ENCODE results near the gene EGLN1.

EGLN1 gene

GRCh38 chr1:231416901-231417300 lies 5.2 kb downstream of the EGLN1 start:
- ChIA-PET POLR2A (interaction anchor here (0.7 kb wide), 1 partner anchor 8 kb away, joined by 3 read pairs; no protein-coding TSS in a partner anchor), CTCF (no interaction called here)
- no peak for DNase-seq (ENCODE audit: extremely low spot score)
- no peak for TF ChIP-seq CTCF (IDR thresholded peaks at IDR 0.05; ENCODE audit: control extremely low read depth, extremely low read depth, low read depth, missing control alignments)

GRCh38 chr1:231415018-231415583 lies 7.0 kb downstream of the EGLN1 start:
- POLR2A ChIA-PET, result no interaction called here
- no peak for TF ChIP-seq CTCF (IDR thresholded peaks at IDR 0.05; ENCODE audit: control extremely low read depth, extremely low read depth, low read depth, missing control alignments)
- CTCF ChIA-PET, result interaction anchor here (0.9 kb wide), 1 partner anchor 58 kb away, joined by 4 read pairs; no protein-coding TSS in a partner anchor
- DNase-seq (ENCODE audit: extremely low spot score), result no peak

DNA sequence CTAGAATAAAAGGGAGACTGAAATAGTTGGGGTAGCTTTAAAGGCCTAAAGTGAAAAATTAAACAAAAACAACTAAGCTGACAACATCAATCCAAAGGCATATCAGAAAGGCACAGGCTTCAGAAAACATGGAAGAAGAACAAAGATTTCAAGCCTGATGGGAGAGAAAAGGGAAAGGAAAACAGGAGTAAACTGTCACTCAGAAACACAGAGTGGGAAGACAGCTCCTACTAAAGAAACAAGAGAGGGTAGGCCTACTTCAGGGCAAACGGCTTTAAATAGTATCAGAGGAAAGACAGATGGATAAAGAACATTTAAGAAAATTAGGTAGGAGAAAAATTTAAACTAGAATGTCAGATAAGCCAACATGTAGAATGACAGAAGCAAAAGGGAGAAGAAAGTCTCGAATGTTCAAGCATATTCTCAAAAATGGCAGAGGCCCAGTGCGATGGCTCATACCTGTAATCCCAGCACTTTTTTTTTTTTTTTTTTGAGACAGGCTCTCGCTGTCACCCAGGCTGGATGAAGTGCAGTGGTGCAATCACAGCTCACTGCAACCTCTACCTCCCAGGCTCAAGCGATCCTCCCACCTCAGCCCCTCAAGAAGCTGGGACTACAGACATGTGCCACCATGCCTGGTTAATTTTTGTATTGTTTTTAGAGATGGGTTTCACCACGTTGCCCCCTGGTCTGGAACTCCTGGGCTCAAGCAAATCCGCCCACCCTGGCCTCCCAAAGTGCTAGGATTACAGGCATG lies 7.6 kb downstream of the EGLN1 start:
- no peak for DNase-seq (ENCODE audit: extremely low spot score)
- ChIA-PET POLR2A (no interaction called here), CTCF (interaction anchor here (1.7 kb wide), 1 partner anchor 18 kb away, joined by 4 read pairs; no protein-coding TSS in a partner anchor)
- TF ChIP-seq CTCF (IDR thresholded peaks at IDR 0.05; ENCODE audit: control extremely low read depth, extremely low read depth, low read depth, missing control alignments), result no peak

- CTCF ChIA-PET, result interaction anchor here (1.1 to 1.8 kb wide), 3 partner anchors 10 to 21 kb away, joined by 3 to 4 read pairs (median 4); no protein-coding TSS in a partner anchor
- no peak for TF ChIP-seq CTCF (IDR thresholded peaks at IDR 0.05; ENCODE audit: control extremely low read depth, extremely low read depth, low read depth, missing control alignments)
- POLR2A ChIA-PET, result no interaction called here
- DNase-seq (ENCODE audit: extremely low spot score), result no peak
Observed at GRCh38 chr1:231413749-231414082, 8.4 kb downstream of the EGLN1 start.

GRCh38 chr1:231411036-231411531 lies 11.0 kb downstream of the EGLN1 start:
- ChIA-PET CTCF (interaction anchor here (0.9 to 5.9 kb wide), 3 partner anchors 8 to 11 kb away, joined by 3 to 21 read pairs (median 5); partner anchors contain the start of gene EGLN1), POLR2A (interaction anchor here (1.0 kb wide), 1 partner anchor 10 kb away, joined by 3 read pairs; no protein-coding TSS in a partner anchor)
- no peak for DNase-seq (ENCODE audit: extremely low spot score)
- TF ChIP-seq CTCF (IDR thresholded peaks at IDR 0.05; ENCODE audit: control extremely low read depth, extremely low read depth, low read depth, missing control alignments), result no peak

DNA sequence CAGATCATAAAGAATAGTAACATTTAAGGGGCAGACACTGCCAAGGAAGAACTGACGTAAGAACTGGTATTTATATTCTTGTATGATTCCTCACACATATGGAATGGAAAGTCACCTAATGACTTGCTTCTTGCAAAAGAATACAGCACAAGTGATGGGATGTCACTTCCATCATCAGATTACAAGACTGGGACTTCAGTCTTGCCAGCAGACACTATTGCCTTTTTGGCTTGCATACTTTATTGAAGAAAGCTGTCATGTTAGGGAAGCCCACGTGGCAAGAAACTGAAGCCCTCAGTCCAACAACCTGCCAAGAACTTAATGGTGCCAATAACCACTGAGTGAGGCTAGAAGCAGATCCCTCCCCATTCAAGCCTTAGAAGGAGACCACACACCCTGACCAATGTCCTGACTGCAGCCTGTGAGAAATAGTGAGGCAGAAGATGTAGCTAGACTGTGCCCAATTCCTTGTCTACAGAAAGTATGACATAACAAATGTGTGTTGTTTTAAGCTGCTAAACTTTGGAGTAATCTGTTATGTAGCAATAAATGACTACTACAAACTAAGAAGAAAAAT lies 12.0 kb downstream of the EGLN1 start:
- no peak for DNase-seq (ENCODE audit: extremely low spot score)
- ChIA-PET POLR2A (no interaction called here), CTCF (interaction anchor here (0.9 to 5.9 kb wide), 4 partner anchors 9 to 30 kb away, joined by 3 to 21 read pairs (median 4); partner anchors contain the start of gene EGLN1)
- TF ChIP-seq CTCF (IDR thresholded peaks at IDR 0.05; ENCODE audit: control extremely low read depth, extremely low read depth, low read depth, missing control alignments), result no peak
